NCI-H2196 treated with DMSO at 0.1 percent for 48 hours (cell line): Measurements from ENCODE around the gene CACNA1H.
"Not testable (repeated sequence)": the region's sequence is repeated elsewhere in the genome, so short reads cannot be mapped to it uniquely, and the experiment has no call there.

Experiments
- DNase-seq: peaks from one replicate; lab custom pipeline; 2025; ENCODE audit not compliant: unreplicated experiment; lab: John Stamatoyannopoulos, UW

CACNA1H gene

GRCh38 chr16:1173788-1174451 lies 21.0 kb downstream of the CACNA1H start:
- DNase-seq, result no peak

- no peak for DNase-seq
Observed at GRCh38 chr16:1174477-1175357, 21.8 kb downstream of the CACNA1H start.

- DNase-seq, result no peak
Observed at GRCh38 chr16:1175566-1176279, 22.8 kb downstream of the CACNA1H start.

GRCh38 chr16:1176280-1176897 lies 23.5 kb downstream of the CACNA1H start:
- DNase-seq, result no peak

- DNase-seq, result no peak
Observed at GRCh38 chr16:1177053-1177452, 24.1 kb downstream of the CACNA1H start.

- DNase-seq, result no peak
Observed at GRCh38 chr16:1177750-1178149, 24.8 kb downstream of the CACNA1H start.

GRCh38 chr16:1178295-1178910 lies 25.5 kb downstream of the CACNA1H start:
- DNase-seq, result no peak

- no peak for DNase-seq
Observed at GRCh38 chr16:1180549-1181403, 27.9 kb downstream of the CACNA1H start.

GRCh38 chr16:1181404-1182315 lies 28.8 kb downstream of the CACNA1H start:
- DNase-seq, result no peak

- peak; percentile 20 for DNase-seq
Observed at GRCh38 chr16:1182316-1182671, 29.4 kb downstream of the CACNA1H start.

- DNase-seq, result peak; percentile 24
Observed at GRCh38 chr16:1182950-1183907, 30.3 kb downstream of the CACNA1H start.

GRCh38 chr16:1184156-1184868 lies 31.4 kb downstream of the CACNA1H start:
- peak; percentile 5 for DNase-seq

- DNase-seq, result no peak
Observed at GRCh38 chr16:1184980-1185379, 32.1 kb downstream of the CACNA1H start.

GRCh38 chr16:1185460-1186207 lies 32.7 kb downstream of the CACNA1H start:
- DNase-seq, result not testable (repeated sequence)

- no peak for DNase-seq
Observed at GRCh38 chr16:1188432-1189189, 35.7 kb downstream of the CACNA1H start.

- DNase-seq, result no peak
Observed at GRCh38 chr16:1189455-1189854, 36.5 kb downstream of the CACNA1H start.
